Esophagus muscularis mucosa (tissue), 3 donors: ENCODE results near the gene MREG.

Experiments
- POLR2AphosphoS5 ChIP-seq, 2 donors: sonication (generic); formaldehyde crosslinking; IDR thresholded peaks; one replicate each; pipeline ENCODE4 v1.6.1; 2017; ENCODE audit warnings: antibody characterized with exemption in 2 of 2
- TF ChIP-seq, protein P1 (sequence below), 3 experiments: fragments of 200-600 bp in 2 of 3; fragments of 450-650 bp in 1 of 3; sonication (generic) in 2 of 3; IDR thresholded peaks; one replicate each; pipeline ENCODE4 v1.5.1; 2017 to 2019; ENCODE audit warnings: antibody characterized with exemption in 3 of 3, mild to moderate bottlenecking in 2 of 3, moderate library complexity in 1 of 3

DNA sequence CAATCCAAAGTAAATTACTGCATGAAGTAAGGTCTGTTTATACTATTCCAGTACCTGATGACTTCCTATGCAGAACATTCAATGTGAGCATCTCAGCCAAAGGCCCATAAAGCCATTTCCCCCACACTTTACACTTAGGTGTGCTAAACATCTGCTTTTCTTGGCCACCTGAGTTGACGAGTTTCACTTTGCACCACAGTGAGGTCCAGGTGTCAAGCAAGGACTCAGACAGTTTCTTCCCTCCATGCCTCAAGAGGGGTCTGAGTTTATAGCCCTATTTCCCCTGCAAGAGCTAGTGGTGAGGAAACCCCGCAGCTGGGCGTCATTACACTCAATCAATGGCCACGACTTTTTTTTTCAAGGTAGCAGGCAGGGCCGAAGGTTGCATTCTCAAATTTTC, 107.7 kb downstream of the MREG start:
- TF ChIP-seq, protein P1, sequence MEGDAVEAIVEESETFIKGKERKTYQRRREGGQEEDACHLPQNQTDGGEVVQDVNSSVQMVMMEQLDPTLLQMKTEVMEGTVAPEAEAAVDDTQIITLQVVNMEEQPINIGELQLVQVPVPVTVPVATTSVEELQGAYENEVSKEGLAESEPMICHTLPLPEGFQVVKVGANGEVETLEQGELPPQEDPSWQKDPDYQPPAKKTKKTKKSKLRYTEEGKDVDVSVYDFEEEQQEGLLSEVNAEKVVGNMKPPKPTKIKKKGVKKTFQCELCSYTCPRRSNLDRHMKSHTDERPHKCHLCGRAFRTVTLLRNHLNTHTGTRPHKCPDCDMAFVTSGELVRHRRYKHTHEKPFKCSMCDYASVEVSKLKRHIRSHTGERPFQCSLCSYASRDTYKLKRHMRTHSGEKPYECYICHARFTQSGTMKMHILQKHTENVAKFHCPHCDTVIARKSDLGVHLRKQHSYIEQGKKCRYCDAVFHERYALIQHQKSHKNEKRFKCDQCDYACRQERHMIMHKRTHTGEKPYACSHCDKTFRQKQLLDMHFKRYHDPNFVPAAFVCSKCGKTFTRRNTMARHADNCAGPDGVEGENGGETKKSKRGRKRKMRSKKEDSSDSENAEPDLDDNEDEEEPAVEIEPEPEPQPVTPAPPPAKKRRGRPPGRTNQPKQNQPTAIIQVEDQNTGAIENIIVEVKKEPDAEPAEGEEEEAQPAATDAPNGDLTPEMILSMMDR (IDR thresholded peaks at IDR 0.05), result no peak
- no peak for TF ChIP-seq POLR2AphosphoS5 (IDR thresholded peaks at IDR 0.05)
